Stimulated activated CD4-positive, alpha-beta T cell treated with anti-CD3 and anti-CD28 coated beads, Interleukin-1b, Interleukin-23, amount 100 ng/mL, for 48 hours (primary cell): ENCODE results near the gene RNU2-63P.
"Not testable (repeated sequence)": the region's sequence is repeated elsewhere in the genome, so short reads cannot be mapped to it uniquely, and the experiment has no call there.

Experiments
- DNase-seq: peaks from one replicate; pipeline ENCODE4 v3.0.0-alpha.2; 2020

The RNU2-63P gene

DNA sequence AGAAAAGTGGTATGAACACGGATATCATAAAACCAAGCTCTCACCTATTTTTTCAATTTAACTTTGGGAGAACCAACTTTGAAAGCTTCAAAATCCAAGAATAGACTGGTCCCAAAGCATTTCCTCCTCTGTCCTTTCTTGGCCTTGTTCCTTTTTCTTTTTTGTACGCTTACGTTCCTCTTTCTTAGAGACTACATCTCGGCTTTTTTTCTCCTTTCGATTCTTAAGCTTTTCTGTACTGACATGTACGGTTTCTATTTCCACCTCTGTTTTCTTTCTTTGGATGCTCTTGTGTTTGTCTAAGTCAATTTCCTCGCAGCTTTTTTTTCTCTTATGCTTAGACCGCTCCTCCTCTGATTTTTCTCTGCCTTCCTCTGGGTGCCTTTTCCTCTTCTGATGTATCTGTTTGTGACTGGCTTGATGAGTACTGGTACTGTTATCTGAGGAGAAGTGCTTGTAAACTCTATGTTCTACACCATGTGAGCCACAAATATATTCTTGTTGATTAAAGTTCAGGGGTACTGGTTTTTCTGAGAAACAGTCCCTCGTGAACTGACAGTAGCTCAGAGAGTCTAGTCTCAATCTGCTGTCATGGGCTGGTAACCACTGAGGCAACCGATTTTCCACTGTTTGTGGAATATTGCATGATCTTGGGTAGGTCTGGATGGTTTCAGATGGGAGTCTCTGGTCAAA, 11.5 kb upstream of the RNU2-63P start:
- no peak for DNase-seq

DNA sequence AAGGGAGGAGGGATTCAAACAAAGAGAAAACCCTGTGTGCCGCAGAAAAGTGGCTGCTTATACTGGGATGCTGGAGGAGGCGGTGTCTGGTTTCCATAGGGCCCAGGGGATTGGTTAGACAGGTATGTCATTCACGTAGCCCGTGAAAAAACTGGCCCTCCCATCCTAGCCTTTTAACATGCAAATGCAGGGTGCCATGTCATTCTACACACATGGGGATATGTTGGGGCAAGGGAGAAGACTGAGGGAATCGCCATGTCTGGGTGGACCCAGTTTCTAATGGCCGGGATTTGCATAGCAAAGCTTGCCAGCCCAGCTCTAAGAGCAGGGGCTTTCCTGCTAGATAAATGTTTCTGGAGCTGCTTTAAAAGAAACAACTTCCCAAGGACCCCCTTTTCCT, 8.2 kb upstream of the RNU2-63P start:
- no peak for DNase-seq

DNA sequence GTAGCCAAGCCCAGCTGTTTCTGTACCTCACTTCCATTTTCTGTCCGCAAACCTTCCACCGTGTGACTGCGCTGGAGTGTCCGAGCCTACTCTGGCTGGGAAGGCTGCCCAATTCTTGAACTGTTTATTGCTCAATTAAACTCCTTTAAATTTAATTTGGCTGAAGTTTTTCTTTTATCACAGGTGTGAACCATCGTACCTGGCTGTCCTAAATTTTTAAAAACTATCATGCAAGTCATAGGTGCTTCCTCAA, 6.2 kb upstream of the RNU2-63P start:
- DNase-seq, result no peak

- no peak for DNase-seq
Measured at GRCh38 chr2:88019985-88020384, 3.6 kb upstream of the RNU2-63P start.

GRCh38 chr2:88018909-88019308, 2.6 kb upstream of the RNU2-63P start:
- no peak for DNase-seq

GRCh38 chr2:88018077-88018805, 1.9 kb upstream of the RNU2-63P start:
- not testable (repeated sequence) for DNase-seq

DNA sequence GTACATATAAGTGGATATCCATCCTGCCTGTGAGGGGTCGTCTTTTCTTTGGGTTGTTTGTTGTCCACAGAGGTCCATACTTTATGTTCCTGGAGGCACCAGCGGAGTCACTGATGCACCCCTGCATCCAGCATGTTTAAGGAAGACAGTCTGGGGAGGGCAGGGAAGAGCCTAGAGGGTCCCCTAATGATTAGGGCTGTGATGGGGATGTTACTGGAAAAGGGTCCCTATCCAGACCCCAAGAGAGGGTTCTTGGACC, 1.4 kb upstream of the RNU2-63P start:
- DNase-seq, result not testable (repeated sequence)

- peak; percentile 62 for DNase-seq
Measured at GRCh38 chr2:88016960-88017779, 823 bp upstream of the RNU2-63P start.

GRCh38 chr2:88011011-88011410, 5.3 kb downstream of the RNU2-63P start:
- DNase-seq, result no peak

DNA sequence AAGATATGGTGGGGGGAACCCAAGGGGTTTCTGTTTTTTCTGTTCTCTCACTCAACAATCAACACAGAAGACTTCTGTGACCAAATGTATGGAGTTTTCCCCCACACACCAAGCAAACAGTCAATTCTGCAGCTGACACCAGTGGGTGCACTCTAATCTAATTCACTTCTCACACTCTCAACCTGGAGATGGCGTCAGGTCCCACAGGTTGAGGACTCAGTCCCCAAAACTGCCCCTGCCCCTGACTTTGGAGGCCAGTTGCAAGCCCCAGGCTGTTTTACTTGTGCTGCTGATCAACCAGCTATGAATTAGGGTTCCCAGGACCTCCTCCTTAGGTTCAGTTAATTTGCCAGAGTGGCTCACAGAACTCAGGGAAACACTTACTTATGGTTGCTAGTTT, 6.2 kb downstream of the RNU2-63P start:
- no peak for DNase-seq

- DNase-seq, result no peak
Measured at GRCh38 chr2:88006912-88007439, 9.4 kb downstream of the RNU2-63P start.

- no peak for DNase-seq
Measured at GRCh38 chr2:88005776-88006175, 10.6 kb downstream of the RNU2-63P start.

GRCh38 chr2:88003074-88003755, 13.1 kb downstream of the RNU2-63P start:
- DNase-seq, result no peak

DNA sequence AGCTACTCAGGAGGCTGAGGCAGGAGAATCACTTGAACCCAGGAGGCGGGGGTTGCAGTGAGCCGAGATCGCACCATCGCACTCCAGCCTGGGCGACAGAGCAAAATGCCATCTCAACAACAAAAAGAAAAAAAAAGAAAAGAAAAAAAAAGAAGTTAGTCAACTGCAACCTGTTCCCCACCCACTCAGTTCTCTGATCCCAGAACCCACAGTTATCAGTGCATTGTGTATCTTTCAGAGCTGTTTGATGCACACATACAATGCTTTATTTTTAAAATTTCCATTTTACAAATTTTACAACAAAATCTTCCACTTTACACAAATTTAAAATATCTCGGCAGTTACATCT, 14.0 kb downstream of the RNU2-63P start:
- no peak for DNase-seq

- not testable (repeated sequence) for DNase-seq
Measured at GRCh38 chr2:88000474-88000873, 15.9 kb downstream of the RNU2-63P start.

- no peak for DNase-seq
Measured at GRCh38 chr2:87996570-87996969, 19.8 kb downstream of the RNU2-63P start.

DNA sequence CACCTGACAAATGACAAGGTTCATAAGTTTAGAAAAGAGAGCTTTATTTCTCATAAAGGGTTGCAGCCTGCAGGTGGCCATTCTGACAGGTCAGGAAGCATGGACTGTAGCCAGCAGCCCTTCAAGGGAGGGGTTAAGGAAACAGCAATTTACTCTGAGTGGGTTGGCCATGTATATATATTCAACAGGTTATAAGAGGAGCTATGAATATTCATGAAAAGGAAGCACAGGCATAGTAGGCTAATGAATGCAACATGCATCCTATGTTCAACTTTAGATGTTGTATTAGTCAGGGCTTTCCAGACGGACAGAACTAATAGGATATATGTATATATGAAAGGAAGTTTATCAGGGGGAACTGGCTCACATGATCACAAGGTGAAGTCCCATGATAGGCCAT, 20.6 kb downstream of the RNU2-63P start:
- no peak for DNase-seq

GRCh38 chr2:87994304-87994850, 22.0 kb downstream of the RNU2-63P start:
- DNase-seq, result not testable (repeated sequence)

GRCh38 chr2:87992569-87992968, 23.8 kb downstream of the RNU2-63P start:
- DNase-seq, result not testable (repeated sequence)

- not testable (repeated sequence) for DNase-seq
Measured at GRCh38 chr2:87987473-87987872, 28.9 kb downstream of the RNU2-63P start.

DNA sequence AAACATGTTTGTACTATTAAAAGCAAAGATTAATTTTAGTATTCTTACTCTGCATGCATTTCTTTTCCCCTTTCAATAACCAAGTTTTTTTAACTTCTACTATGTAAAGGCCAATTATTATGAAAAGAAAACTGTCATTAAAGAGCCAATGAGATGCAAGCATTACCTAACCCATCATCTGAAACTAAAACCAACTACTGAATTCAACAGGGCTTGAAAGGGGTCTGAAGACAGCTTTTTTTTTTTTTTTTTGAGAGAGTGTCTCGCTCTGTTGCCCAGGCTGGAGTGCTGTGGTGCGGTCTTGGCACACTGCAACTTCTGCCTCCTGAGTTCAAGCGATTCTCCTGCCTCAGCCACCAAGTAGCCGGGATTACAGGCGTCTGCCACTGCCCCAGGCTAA, 30.4 kb downstream of the RNU2-63P start:
- not testable (repeated sequence) for DNase-seq

DNA sequence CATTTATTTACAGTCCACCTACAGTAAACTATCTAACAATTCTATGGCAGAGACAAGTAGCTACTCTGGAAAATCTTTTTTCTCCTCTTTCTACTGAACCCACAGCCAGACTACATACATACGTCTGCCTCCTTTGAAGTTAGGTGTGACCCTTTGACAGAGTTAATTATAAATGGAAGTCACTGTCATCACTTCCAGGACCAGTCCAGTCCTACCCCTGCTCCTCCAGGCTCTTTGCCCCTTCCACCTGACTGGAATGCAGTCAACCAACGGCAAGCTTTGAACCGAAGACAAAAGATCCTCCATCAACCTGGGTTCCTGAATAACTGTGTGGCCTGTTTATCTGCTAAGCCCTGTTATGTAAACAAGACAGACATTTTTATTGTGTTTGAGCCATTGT, 35.2 kb downstream of the RNU2-63P start:
- DNase-seq, result not testable (repeated sequence)

GRCh38 chr2:87972385-87972784, 44.0 kb downstream of the RNU2-63P start:
- not testable (repeated sequence) for DNase-seq
